ENCODE measurements around the gene NEDD4L. TPM values are rescaled to one million over a fixed set of nuclear protein-coding genes. Genes with fewer than 3 reads are reported as not detected.

Gene NEDD4L
- total RNA-seq, 1 experiment from 2014 or later: 57.4 TPM

- BruUV-seq (replicated peaks): no TSS peak
Measured at GRCh38 chr18:58146099-58146498, 102.1 kb downstream of the NEDD4L start.

GRCh38 chr18:58148954-58149471 lies 105.0 kb downstream of the NEDD4L start:
- no TSS peak for BruUV-seq (replicated peaks)
- DNase-seq: peak in 1 of 2 experiments; percentile 39
- Histone ChIP-seq H3K4me2 (0 out of 2 replicates have a peak overlapping the region, but pooled peaks have one; percentile 8), H3K9me2 (ENCODE audit: insufficient read depth) (no peaks in the 10 kb centered on the region), H3K4me3 (no peak overlapping the region), H3F3A (ENCODE audit: insufficient read depth, low read depth) (no peaks in the 10 kb centered on the region; the same call in 1 of the 2 replicates), H3K27me3 (ENCODE audit: insufficient read depth, low read depth) (no peaks in the 10 kb centered on the region), H2AFZ (no peak overlapping the region), H4K20me1 (ENCODE audit: insufficient read depth) (no peaks in the 10 kb centered on the region), H3K79me2 (ENCODE audit: low read depth) (peaks cover 84% of the 10 kb centered on the region), H3K4me1 (replicated peaks; ENCODE audit: insufficient read depth) (peaks cover 10% of the 10 kb centered on the region), H3K27ac (peak overlapping the region; percentile 11; the same call in 1 of the 2 replicates), H3K36me3 (ENCODE audit: low read depth) (no peaks in the 10 kb centered on the region), H3K9me3 (ENCODE audit: insufficient read depth, low read depth) (no peaks in the 10 kb centered on the region)
- ChIA-PET POLR2A (ENCODE audit: unreplicated experiment) (no interaction called here), CTCF (interaction anchor here (0.8 kb wide), 1 partner anchor 32 kb away, joined by 3 read pairs; no protein-coding TSS in a partner anchor)
- intact Hi-C loops (cut with micrococcal nuclease; ENCODE audit: unreplicated experiment): no loop called here
- TF ChIP-seq EZH2 (IDR thresholded peaks at IDR 0.05; ENCODE audit: low read depth): no peak
- TF ChIP-seq, protein P1, sequence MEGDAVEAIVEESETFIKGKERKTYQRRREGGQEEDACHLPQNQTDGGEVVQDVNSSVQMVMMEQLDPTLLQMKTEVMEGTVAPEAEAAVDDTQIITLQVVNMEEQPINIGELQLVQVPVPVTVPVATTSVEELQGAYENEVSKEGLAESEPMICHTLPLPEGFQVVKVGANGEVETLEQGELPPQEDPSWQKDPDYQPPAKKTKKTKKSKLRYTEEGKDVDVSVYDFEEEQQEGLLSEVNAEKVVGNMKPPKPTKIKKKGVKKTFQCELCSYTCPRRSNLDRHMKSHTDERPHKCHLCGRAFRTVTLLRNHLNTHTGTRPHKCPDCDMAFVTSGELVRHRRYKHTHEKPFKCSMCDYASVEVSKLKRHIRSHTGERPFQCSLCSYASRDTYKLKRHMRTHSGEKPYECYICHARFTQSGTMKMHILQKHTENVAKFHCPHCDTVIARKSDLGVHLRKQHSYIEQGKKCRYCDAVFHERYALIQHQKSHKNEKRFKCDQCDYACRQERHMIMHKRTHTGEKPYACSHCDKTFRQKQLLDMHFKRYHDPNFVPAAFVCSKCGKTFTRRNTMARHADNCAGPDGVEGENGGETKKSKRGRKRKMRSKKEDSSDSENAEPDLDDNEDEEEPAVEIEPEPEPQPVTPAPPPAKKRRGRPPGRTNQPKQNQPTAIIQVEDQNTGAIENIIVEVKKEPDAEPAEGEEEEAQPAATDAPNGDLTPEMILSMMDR (conservative IDR thresholded peaks at IDR 0.05): no peak

More at GRCh38 chr18:58146099-58146498, 102.1 kb downstream of the NEDD4L start:
- Histone ChIP-seq H3K4me1 (replicated peaks; ENCODE audit: insufficient read depth) (peaks cover 10% of the 10 kb centered on the region; the same call in 1 of the 2 replicates), H2AFZ (no peak overlapping the region), H3K4me2 (no peak overlapping the region), H3K27ac (no peak overlapping the region), H3K4me3 (no peak overlapping the region), H3K9me2 (ENCODE audit: insufficient read depth) (no peaks in the 10 kb centered on the region), H4K20me1 (ENCODE audit: insufficient read depth) (no peaks in the 10 kb centered on the region; the same call in 1 of the 2 replicates), H3K79me2 (ENCODE audit: low read depth) (peaks cover 81% of the 10 kb centered on the region), H3K27me3 (ENCODE audit: insufficient read depth, low read depth) (no peaks in the 10 kb centered on the region), H3F3A (ENCODE audit: insufficient read depth, low read depth) (no peaks in the 10 kb centered on the region), H3K9me3 (ENCODE audit: insufficient read depth, low read depth) (no peaks in the 10 kb centered on the region), H3K36me3 (ENCODE audit: low read depth) (no peaks in the 10 kb centered on the region)
- ChIA-PET CTCF (no interaction called here), POLR2A (ENCODE audit: unreplicated experiment) (interaction anchor here (0.5 kb wide), 1 partner anchor 177 kb away, joined by 3 read pairs; no protein-coding TSS in a partner anchor)
- TF ChIP-seq EZH2 (IDR thresholded peaks at IDR 0.05; ENCODE audit: low read depth): no peak
- TF ChIP-seq, protein P1 (conservative IDR thresholded peaks at IDR 0.05): no peak
- intact Hi-C loops (cut with micrococcal nuclease; ENCODE audit: unreplicated experiment): no loop called here
- DNase-seq: no peak

DNA sequence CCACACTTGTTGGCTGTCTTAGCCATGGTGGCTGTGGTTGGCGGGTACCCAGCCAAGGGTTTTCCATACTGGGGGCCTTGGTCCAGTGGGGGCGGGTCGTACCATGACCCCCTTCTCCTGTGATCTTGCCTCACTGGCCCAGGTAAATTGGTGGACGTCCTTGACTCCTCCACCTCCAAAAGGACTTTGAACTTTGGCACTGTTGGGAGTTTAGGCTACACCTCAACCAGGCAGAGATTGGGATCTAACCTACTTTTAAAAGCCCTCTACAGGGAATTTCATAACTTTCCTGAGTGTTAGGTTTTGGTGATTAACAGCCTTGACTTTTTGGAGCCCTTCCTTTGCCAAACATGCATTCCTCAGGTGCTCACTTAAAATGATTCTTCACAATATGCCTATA lies 106.7 kb downstream of the NEDD4L start:
- POLR2A ChIA-PET (ENCODE audit: unreplicated experiment): no interaction called here
- no TSS peak for BruUV-seq (replicated peaks)
- H3K79me2 ChIP-seq (ENCODE audit: low read depth): peaks cover 85% of the 10 kb centered on the region

More for the DNA sequence above, 106.7 kb downstream of the NEDD4L start:
- Histone ChIP-seq H4K20me1 (ENCODE audit: insufficient read depth) (no peaks in the 10 kb centered on the region), H3F3A (ENCODE audit: insufficient read depth, low read depth) (no peaks in the 10 kb centered on the region; the same call in 1 of the 2 replicates), H3K27me3 (ENCODE audit: insufficient read depth, low read depth) (no peaks in the 10 kb centered on the region), H3K9me3 (ENCODE audit: insufficient read depth, low read depth) (no peaks in the 10 kb centered on the region), H2AFZ (no peak overlapping the region), H3K4me1 (replicated peaks; ENCODE audit: insufficient read depth) (peaks cover 10% of the 10 kb centered on the region), H3K4me3 (no peak overlapping the region), H3K4me2 (no peak overlapping the region), H3K36me3 (ENCODE audit: low read depth) (no peaks in the 10 kb centered on the region), H3K9me2 (ENCODE audit: insufficient read depth) (no peaks in the 10 kb centered on the region), H3K27ac (no peak overlapping the region)
- CTCF ChIA-PET: no interaction called here
- DNase-seq: no peak
- intact Hi-C loops (cut with micrococcal nuclease; ENCODE audit: unreplicated experiment): no loop called here
- no peak for TF ChIP-seq EZH2 (IDR thresholded peaks at IDR 0.05; ENCODE audit: low read depth)
- TF ChIP-seq, protein P1 (conservative IDR thresholded peaks at IDR 0.05): no peak

All from PC-9 (cell line).